Measurements from ENCODE around the gene EIF3M. TPM values are rescaled to one million over a fixed set of nuclear protein-coding genes. Genes with fewer than 3 reads are reported as not detected.

Gene EIF3M
- total and polyA plus RNA-seq, 2 experiments from 2014 or later = 667 to 714 TPM

DNA sequence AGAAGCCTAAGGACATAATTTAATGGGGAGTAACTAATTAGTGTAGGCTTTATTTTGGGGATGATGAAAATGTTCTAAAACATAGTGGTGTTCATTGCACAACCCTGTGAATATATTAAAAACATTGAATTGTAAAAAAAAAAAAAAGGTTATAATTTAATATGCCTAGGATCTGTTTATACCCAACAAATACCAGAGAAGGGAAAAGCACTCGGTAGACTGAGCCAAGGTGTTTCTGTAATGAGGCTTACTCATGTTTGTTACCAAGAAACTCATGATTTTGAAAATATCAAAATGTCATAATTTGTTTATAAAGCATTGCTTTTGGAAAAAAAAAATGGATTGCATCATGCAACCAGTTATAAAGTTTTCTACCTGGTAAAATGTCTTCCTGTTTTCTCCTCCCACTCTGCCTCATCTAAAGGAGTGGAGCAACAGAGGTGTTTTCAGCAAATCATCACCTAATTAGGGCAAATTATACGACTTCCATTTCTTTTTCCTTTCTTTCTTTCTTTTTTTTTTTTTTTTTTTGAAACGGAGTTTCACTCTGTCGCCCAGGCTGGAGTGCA is 14.2 kb upstream of the EIF3M start:
- H3K27ac ChIP-seq (ENCODE audit: low read depth) = no peak overlapping the region
- Mint-ChIP-seq H3K27me3 (ENCODE audit: insufficient read depth, low read depth, poor library complexity) (peaks cover 5% of the 10 kb centered on the region), H3K4me3 (no peak overlapping the region), H3K27ac (no peak overlapping the region), H3K9me3 (no peaks in the 10 kb centered on the region), H3K4me1 (peaks cover 14% of the 10 kb centered on the region), H3K36me3 (ENCODE audit: low read depth) (no peaks in the 10 kb centered on the region; the same call in 2 of the 3 replicates)
- TF ChIP-seq POLR2AphosphoS5 (IDR thresholded peaks at IDR 0.05; ENCODE audit: low read depth) = no peak
- no peak for TF ChIP-seq STAT1 (IDR thresholded peaks at IDR 0.05; ENCODE audit: unreplicated experiment)
- TF ChIP-seq, protein P1, sequence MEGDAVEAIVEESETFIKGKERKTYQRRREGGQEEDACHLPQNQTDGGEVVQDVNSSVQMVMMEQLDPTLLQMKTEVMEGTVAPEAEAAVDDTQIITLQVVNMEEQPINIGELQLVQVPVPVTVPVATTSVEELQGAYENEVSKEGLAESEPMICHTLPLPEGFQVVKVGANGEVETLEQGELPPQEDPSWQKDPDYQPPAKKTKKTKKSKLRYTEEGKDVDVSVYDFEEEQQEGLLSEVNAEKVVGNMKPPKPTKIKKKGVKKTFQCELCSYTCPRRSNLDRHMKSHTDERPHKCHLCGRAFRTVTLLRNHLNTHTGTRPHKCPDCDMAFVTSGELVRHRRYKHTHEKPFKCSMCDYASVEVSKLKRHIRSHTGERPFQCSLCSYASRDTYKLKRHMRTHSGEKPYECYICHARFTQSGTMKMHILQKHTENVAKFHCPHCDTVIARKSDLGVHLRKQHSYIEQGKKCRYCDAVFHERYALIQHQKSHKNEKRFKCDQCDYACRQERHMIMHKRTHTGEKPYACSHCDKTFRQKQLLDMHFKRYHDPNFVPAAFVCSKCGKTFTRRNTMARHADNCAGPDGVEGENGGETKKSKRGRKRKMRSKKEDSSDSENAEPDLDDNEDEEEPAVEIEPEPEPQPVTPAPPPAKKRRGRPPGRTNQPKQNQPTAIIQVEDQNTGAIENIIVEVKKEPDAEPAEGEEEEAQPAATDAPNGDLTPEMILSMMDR (conservative IDR thresholded peaks at IDR 0.05; ENCODE audit: low read depth in 2 of 2) = no peak
- no peak for TF ChIP-seq ZNF331 (CRISPR knock-in tag; IDR thresholded peaks at IDR 0.05; ENCODE audit: low read depth)
- no peak for TF ChIP-seq EZH2phosphoT487 (IDR thresholded peaks at IDR 0.05; ENCODE audit: unreplicated experiment)
- TF ChIP-seq, protein P2, sequence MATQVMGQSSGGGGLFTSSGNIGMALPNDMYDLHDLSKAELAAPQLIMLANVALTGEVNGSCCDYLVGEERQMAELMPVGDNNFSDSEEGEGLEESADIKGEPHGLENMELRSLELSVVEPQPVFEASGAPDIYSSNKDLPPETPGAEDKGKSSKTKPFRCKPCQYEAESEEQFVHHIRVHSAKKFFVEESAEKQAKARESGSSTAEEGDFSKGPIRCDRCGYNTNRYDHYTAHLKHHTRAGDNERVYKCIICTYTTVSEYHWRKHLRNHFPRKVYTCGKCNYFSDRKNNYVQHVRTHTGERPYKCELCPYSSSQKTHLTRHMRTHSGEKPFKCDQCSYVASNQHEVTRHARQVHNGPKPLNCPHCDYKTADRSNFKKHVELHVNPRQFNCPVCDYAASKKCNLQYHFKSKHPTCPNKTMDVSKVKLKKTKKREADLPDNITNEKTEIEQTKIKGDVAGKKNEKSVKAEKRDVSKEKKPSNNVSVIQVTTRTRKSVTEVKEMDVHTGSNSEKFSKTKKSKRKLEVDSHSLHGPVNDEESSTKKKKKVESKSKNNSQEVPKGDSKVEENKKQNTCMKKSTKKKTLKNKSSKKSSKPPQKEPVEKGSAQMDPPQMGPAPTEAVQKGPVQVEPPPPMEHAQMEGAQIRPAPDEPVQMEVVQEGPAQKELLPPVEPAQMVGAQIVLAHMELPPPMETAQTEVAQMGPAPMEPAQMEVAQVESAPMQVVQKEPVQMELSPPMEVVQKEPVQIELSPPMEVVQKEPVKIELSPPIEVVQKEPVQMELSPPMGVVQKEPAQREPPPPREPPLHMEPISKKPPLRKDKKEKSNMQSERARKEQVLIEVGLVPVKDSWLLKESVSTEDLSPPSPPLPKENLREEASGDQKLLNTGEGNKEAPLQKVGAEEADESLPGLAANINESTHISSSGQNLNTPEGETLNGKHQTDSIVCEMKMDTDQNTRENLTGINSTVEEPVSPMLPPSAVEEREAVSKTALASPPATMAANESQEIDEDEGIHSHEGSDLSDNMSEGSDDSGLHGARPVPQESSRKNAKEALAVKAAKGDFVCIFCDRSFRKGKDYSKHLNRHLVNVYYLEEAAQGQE (IDR thresholded peaks at IDR 0.05; ENCODE audit: unreplicated experiment) = no peak
- no peak for TF ChIP-seq EZH2 (IDR thresholded peaks at IDR 0.05; ENCODE audit: low read depth, unreplicated experiment)
- TF ChIP-seq NANOG (IDR thresholded peaks at IDR 0.05; ENCODE audit: borderline replicate concordance) = no peak
- TF ChIP-seq, protein P3, sequence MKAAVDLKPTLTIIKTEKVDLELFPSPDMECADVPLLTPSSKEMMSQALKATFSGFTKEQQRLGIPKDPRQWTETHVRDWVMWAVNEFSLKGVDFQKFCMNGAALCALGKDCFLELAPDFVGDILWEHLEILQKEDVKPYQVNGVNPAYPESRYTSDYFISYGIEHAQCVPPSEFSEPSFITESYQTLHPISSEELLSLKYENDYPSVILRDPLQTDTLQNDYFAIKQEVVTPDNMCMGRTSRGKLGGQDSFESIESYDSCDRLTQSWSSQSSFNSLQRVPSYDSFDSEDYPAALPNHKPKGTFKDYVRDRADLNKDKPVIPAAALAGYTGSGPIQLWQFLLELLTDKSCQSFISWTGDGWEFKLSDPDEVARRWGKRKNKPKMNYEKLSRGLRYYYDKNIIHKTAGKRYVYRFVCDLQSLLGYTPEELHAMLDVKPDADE (IDR thresholded peaks at IDR 0.05) = no peak
- TF ChIP-seq, protein P4, sequence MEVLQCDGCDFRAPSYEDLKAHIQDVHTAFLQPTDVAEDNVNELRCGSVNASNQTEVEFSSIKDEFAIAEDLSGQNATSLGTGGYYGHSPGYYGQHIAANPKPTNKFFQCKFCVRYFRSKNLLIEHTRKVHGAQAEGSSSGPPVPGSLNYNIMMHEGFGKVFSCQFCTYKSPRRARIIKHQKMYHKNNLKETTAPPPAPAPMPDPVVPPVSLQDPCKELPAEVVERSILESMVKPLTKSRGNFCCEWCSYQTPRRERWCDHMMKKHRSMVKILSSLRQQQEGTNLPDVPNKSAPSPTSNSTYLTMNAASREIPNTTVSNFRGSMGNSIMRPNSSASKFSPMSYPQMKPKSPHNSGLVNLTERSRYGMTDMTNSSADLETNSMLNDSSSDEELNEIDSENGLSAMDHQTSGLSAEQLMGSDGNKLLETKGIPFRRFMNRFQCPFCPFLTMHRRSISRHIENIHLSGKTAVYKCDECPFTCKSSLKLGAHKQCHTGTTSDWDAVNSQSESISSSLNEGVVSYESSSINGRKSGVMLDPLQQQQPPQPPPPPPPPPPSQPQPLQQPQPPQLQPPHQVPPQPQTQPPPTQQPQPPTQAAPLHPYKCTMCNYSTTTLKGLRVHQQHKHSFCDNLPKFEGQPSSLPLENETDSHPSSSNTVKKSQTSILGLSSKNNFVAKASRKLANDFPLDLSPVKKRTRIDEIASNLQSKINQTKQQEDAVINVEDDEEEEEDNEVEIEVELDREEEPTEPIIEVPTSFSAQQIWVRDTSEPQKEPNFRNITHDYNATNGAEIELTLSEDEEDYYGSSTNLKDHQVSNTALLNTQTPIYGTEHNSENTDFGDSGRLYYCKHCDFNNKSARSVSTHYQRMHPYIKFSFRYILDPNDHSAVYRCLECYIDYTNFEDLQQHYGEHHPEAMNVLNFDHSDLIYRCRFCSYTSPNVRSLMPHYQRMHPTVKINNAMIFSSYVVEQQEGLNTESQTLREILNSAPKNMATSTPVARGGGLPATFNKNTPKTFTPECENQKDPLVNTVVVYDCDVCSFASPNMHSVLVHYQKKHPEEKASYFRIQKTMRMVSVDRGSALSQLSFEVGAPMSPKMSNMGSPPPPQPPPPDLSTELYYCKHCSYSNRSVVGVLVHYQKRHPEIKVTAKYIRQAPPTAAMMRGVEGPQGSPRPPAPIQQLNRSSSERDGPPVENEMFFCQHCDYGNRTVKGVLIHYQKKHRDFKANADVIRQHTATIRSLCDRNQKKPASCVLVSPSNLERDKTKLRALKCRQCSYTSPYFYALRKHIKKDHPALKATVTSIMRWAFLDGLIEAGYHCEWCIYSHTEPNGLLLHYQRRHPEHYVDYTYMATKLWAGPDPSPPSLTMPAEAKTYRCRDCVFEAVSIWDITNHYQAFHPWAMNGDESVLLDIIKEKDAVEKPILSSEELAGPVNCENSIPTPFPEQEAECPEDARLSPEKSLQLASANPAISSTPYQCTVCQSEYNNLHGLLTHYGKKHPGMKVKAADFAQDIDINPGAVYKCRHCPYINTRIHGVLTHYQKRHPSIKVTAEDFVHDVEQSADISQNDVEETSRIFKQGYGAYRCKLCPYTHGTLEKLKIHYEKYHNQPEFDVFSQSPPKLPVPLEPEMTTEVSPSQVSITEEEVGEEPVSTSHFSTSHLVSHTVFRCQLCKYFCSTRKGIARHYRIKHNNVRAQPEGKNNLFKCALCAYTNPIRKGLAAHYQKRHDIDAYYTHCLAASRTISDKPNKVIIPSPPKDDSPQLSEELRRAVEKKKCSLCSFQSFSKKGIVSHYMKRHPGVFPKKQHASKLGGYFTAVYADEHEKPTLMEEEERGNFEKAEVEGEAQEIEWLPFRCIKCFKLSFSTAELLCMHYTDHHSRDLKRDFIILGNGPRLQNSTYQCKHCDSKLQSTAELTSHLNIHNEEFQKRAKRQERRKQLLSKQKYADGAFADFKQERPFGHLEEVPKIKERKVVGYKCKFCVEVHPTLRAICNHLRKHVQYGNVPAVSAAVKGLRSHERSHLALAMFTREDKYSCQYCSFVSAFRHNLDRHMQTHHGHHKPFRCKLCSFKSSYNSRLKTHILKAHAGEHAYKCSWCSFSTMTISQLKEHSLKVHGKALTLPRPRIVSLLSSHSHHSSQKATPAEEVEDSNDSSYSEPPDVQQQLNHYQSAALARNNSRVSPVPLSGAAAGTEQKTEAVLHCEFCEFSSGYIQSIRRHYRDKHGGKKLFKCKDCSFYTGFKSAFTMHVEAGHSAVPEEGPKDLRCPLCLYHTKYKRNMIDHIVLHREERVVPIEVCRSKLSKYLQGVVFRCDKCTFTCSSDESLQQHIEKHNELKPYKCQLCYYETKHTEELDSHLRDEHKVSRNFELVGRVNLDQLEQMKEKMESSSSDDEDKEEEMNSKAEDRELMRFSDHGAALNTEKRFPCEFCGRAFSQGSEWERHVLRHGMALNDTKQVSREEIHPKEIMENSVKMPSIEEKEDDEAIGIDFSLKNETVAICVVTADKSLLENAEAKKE (CRISPR knock-in tag; IDR thresholded peaks at IDR 0.05) = no peak
- no peak for TF ChIP-seq CREB1 (CRISPR knock-in tag; IDR thresholded peaks at IDR 0.05; ENCODE audit: low read depth)
- no peak for TF ChIP-seq JUNB (IDR thresholded peaks at IDR 0.05; ENCODE audit: unreplicated experiment)
- no peak for TF ChIP-seq ZNF114 (CRISPR knock-in tag; IDR thresholded peaks at IDR 0.05)
- no peaks in the 10 kb centered on the region for H4K20me1 ChIP-seq (replicated peaks; ENCODE audit: insufficient read depth)
- peaks cover 6% of the 10 kb centered on the region for H3K4me1 ChIP-seq (ENCODE audit: insufficient read depth)
- 0 out of 2 replicates have a peak, but pooled peaks cover 8% of the 10 kb centered on the region for H3K27me3 ChIP-seq (ENCODE audit: insufficient read depth)
- H2AFZ ChIP-seq = no peak overlapping the region
- H3K9me2 ChIP-seq (ENCODE audit: insufficient read depth) = peaks cover 6% of the 10 kb centered on the region; the same call in 1 of the 2 replicates
- ATAC-seq (no peak), DNase-seq (ENCODE audit: low spot score) (no peak)
- no peaks in the 10 kb centered on the region for H3F3A ChIP-seq (replicated peaks; ENCODE audit: low read depth)
- H3K4me2 ChIP-seq = no peak overlapping the region
- H3K4me3 ChIP-seq = no peak overlapping the region
- H3K36me3 ChIP-seq (ENCODE audit: insufficient read depth) = no peaks in the 10 kb centered on the region
- no peaks in the 10 kb centered on the region for H3K79me2 ChIP-seq (replicated peaks; ENCODE audit: insufficient read depth)
